MM.1S (cell line): ENCODE data around the gene NCK1.

ENCODE experiments used
- DNase-seq: peaks from one replicate; pipeline ENCODE4 v3.0.0-alpha.2; 2015
- H2AFZ ChIP-seq: fragments of 300-600 bp; sonication (generic); 2 replicates; pipeline ENCODE4 v1.6.0; 2016; ENCODE audit warnings: antibody characterized with exemption, low read length
- H3F3A ChIP-seq: fragments of 300-600 bp; sonication (generic); 2 replicates; pipeline ENCODE4 v1.6.1; 2016; ENCODE audit warnings: mild to moderate bottlenecking, antibody characterized with exemption, low read length, moderate library complexity, mixed read lengths; ENCODE audit not compliant: insufficient read depth
- H3K27ac ChIP-seq: fragments of 300-600 bp; sonication (generic); 2 replicates; pipeline ENCODE4 v1.5.1; 2016; ENCODE audit warnings: mild to moderate bottlenecking, low read length
- H3K27me3 ChIP-seq: fragments of 300-600 bp; sonication (generic); replicated peaks from 2 replicates; pipeline ENCODE4 v1.6.0; 2016; ENCODE audit warnings: low read length; ENCODE audit not compliant: insufficient read depth
- H3K36me3 ChIP-seq: fragments of 300-600 bp; sonication (generic); replicated peaks from 2 replicates; pipeline ENCODE4 v1.6.1; 2016; ENCODE audit warnings: mild to moderate bottlenecking, low read length, mixed read lengths; ENCODE audit not compliant: insufficient read depth
- H3K4me1 ChIP-seq: fragments of 300-600 bp; sonication (generic); 2 replicates; pipeline ENCODE4 v1.6.1; 2016; ENCODE audit warnings: low read length, mixed read lengths
- H3K4me2 ChIP-seq: fragments of 300-600 bp; sonication (generic); 2 replicates; pipeline ENCODE4 v1.6.0; 2016; ENCODE audit warnings: low read depth, low read length
- H3K4me3 ChIP-seq: fragments of 300-600 bp; sonication (generic); 2 replicates; pipeline ENCODE4 v1.5.1; 2016; ENCODE audit warnings: low read length, mixed read lengths
- H3K79me2 ChIP-seq: fragments of 300-600 bp; sonication (generic); 2 replicates; pipeline ENCODE4 v1.6.1; 2016; ENCODE audit warnings: mixed run types, low read length, mixed read lengths
- H3K9ac ChIP-seq: fragments of 300-600 bp; sonication (generic); 2 replicates; pipeline ENCODE4 v1.6.1; 2016; ENCODE audit warnings: low read length, mixed read lengths
- H3K9me2 ChIP-seq: fragments of 300-600 bp; sonication (generic); replicated peaks from 2 replicates; pipeline ENCODE4 v1.6.1; 2016; ENCODE audit warnings: mild to moderate bottlenecking, low read length, mixed read lengths; ENCODE audit not compliant: insufficient read depth
- H3K9me3 ChIP-seq: fragments of 300-600 bp; sonication (generic); replicated peaks from 2 replicates; pipeline ENCODE4 v1.6.1; 2016; ENCODE audit warnings: mild to moderate bottlenecking, low read length, mixed read lengths; ENCODE audit not compliant: insufficient read depth
- H4K20me1 ChIP-seq: fragments of 300-600 bp; sonication (generic); 2 replicates; pipeline ENCODE4 v1.6.1; 2016; ENCODE audit warnings: mild to moderate bottlenecking, low read length, moderate library complexity, mixed read lengths; ENCODE audit not compliant: insufficient read depth
- CTCF ChIP-seq: fragments of 300-600 bp; sonication (generic); IDR thresholded peaks from 2 replicates; pipeline ENCODE4 v1.5.1; 2016; ENCODE audit warnings: antibody characterized with exemption, low read length, mixed read lengths
- EZH2 ChIP-seq: fragments of 300-600 bp; sonication (generic); optimal IDR thresholded peaks from 2 replicates; pipeline ENCODE3; 2017; ENCODE audit warnings: low read depth, mild to moderate bottlenecking, antibody characterized with exemption, low read length, mixed read lengths
- EZH2phosphoT487 ChIP-seq: fragments of 300-600 bp; sonication (generic); IDR thresholded peaks from 2 replicates; pipeline ENCODE4 v1.6.1; 2018; ENCODE audit warnings: antibody characterized with exemption, low read length

Gene NCK1

GRCh38 chr3:136882571-136882970, 20.6 kb downstream of the NCK1 start:
- Histone ChIP-seq H3K4me3 (no peak overlapping the region), H3K9me2 (no peaks in the 10 kb centered on the region), H3K36me3 (no peaks in the 10 kb centered on the region), H3K27me3 (no peaks in the 10 kb centered on the region), H3F3A (peaks cover 11% of the 10 kb centered on the region), H3K27ac (no peak overlapping the region), H3K79me2 (peaks cover 90% of the 10 kb centered on the region), H3K9me3 (no peaks in the 10 kb centered on the region), H3K4me1 (peaks cover 28% of the 10 kb centered on the region), H3K9ac (no peak overlapping the region), H2AFZ (no peak overlapping the region), H3K4me2 (no peak overlapping the region), H4K20me1 (no peaks in the 10 kb centered on the region)
- TF ChIP-seq EZH2phosphoT487: no peak
- TF ChIP-seq EZH2: no peak
- TF ChIP-seq CTCF: no peak
- DNase-seq: no peak

- peak; percentile 22 for DNase-seq
- Histone ChIP-seq H3K4me1 (peaks cover 28% of the 10 kb centered on the region), H3K79me2 (peaks cover 87% of the 10 kb centered on the region), H3K4me3 (no peak overlapping the region), H3K27ac (peak overlapping the region; percentile 17; the same call in 1 of the 2 replicates), H3K4me2 (peak overlapping the region; percentile 54), H3K27me3 (no peaks in the 10 kb centered on the region), H3K36me3 (no peaks in the 10 kb centered on the region), H3K9me3 (no peaks in the 10 kb centered on the region), H3F3A (peaks cover 11% of the 10 kb centered on the region), H3K9me2 (no peaks in the 10 kb centered on the region), H2AFZ (no peak overlapping the region), H4K20me1 (no peaks in the 10 kb centered on the region), H3K9ac (no peak overlapping the region)
- TF ChIP-seq EZH2phosphoT487: no peak
- no peak for TF ChIP-seq EZH2
- no peak for TF ChIP-seq CTCF
Measured at GRCh38 chr3:136883967-136884720, 22.1 kb downstream of the NCK1 start.

GRCh38 chr3:136885357-136886213, 23.6 kb downstream of the NCK1 start:
- no peaks in the 10 kb centered on the region for H3K9me2 ChIP-seq
- peak overlapping the region; percentile 14; the same call in 1 of the 2 replicates for H3K27ac ChIP-seq
- H3K9me3 ChIP-seq: no peaks in the 10 kb centered on the region
- H2AFZ ChIP-seq: no peak overlapping the region
- peak overlapping the region; percentile 21; the same call in 1 of the 2 replicates for H3K4me2 ChIP-seq
- H3K79me2 ChIP-seq: peaks cover 94% of the 10 kb centered on the region
- H3K4me1 ChIP-seq: peaks cover 28% of the 10 kb centered on the region
- H3K4me3 ChIP-seq: no peak overlapping the region
- H3K9ac ChIP-seq: no peak overlapping the region
- H4K20me1 ChIP-seq: no peaks in the 10 kb centered on the region
- peaks cover 11% of the 10 kb centered on the region for H3F3A ChIP-seq
- no peaks in the 10 kb centered on the region for H3K27me3 ChIP-seq
- TF ChIP-seq EZH2phosphoT487 (no peak), EZH2 (no peak), CTCF (no peak)
- peak; percentile 46 for DNase-seq
- H3K36me3 ChIP-seq: no peaks in the 10 kb centered on the region
